Measurements from ENCODE around the gene MMP17.
A peak's percentile ranks its signal among the peaks of the same experiment; 100 is the strongest.

MMP17 gene

GRCh38 chr12:131896080-131896810, 68.1 kb downstream of the MMP17 start:
- DNase-seq = peak; percentile 55

GRCh38 chr12:131896811-131897270, 68.6 kb downstream of the MMP17 start:
- DNase-seq = no peak

GRCh38 chr12:131897276-131897675, 69.1 kb downstream of the MMP17 start:
- DNase-seq = no peak

GRCh38 chr12:131897875-131898274, 69.7 kb downstream of the MMP17 start:
- DNase-seq = no peak

- no peak for DNase-seq
Observed at GRCh38 chr12:131900397-131900796, 72.2 kb downstream of the MMP17 start.
